ENCODE results near the gene OSBPL7. TPM values are rescaled to one million over a fixed set of nuclear protein-coding genes. Genes with fewer than 3 reads are reported as not detected.

OSBPL7 gene
- total and polyA plus RNA-seq, 2 of the 13 experiments (the other 11 are each of a cell fraction or from before 2014, with no cell fraction given): 4.7 to 6.6 TPM

DNA sequence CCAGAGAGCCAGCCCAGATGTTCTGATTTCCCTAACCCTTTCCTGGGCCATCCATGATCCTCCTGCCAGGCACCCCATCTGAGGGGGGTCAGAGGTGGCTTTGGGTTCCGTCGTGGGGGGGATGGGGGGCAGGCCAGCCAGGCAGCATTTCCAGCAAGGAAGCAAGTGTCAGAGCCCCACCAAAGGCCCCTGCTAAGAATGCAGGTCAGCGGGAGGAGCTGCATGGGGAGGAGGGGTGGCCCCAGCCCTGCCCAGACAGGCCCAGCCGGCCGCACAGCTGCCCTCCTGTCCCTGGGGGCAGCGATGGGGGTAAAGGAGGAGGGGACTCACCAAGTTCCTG is 21.8 kb upstream of the OSBPL7 start:
- Histone ChIP-seq H3K9ac (ENCODE audit: insufficient read depth, low read depth, low read length) (no peak overlapping the region), H3K36me3 (replicated peaks in 1 of 2; ENCODE audit: control insufficient read depth in 1 of 2, insufficient read depth in 2 of 2, low read length in 2 of 2) (no peaks in the 10 kb centered on the region; a peak in 2 of 5 replicates), H2AFZ (ENCODE audit: low read length) (no peak overlapping the region), H3K9me3 (ENCODE audit: low read length) (no peaks in the 10 kb centered on the region), H3K4me2 (ENCODE audit: low read depth, low read length) (peak overlapping the region; percentile 89), H3K4me3 (replicated peaks in 1 of 3; ENCODE audit: insufficient read depth in 1 of 3, low read depth in 2 of 3, low read length in 3 of 3) (peak overlapping the region in 1 of 3 experiments; percentile 13; a peak in 1 of 6 replicates), H4K20me1 (ENCODE audit: insufficient read depth, low read length) (no peaks in the 10 kb centered on the region), H3K27ac (ENCODE audit: extremely low read length, insufficient read depth, low read length) (no peak overlapping the region), H3K79me2 (ENCODE audit: insufficient read depth, low read length) (peaks cover 10% of the 10 kb centered on the region), H3K27me3 (ENCODE audit: control insufficient read depth in 1 of 2, insufficient read depth in 2 of 2, low read length in 2 of 2) (peaks cover 0 to 2% of the 10 kb centered on the region in 2 experiments; a peak in 1 of 5 replicates), H3K4me1 (ENCODE audit: insufficient read depth, low read length) (peaks cover 58% of the 10 kb centered on the region)
- no TSS peak for BruUV-seq (replicated peaks)
- DNase-seq (ENCODE audit: low spot score) (no peak), ATAC-seq (no peak), FAIRE-seq (no peak)
- intact Hi-C loops (cut with micrococcal nuclease; ENCODE audit: unreplicated experiment): loop anchor here (2.0 kb wide), 1 partner anchor 105 kb away; no protein-coding TSS in a partner anchor
- in situ Hi-C loops (cut with HindIII; ENCODE audit: extremely low pct_ligation_motif_present, low pct_unique_long_range_greater_than_20kb): loop anchor here (5.0 kb wide), 2 partner anchors 49 to 174 kb away; no protein-coding TSS in a partner anchor
- ChIA-PET CTCF (ENCODE audit: low intra/inter-chr PET ratio, low total read pairs) (interaction anchor here (0.7 to 5.6 kb wide), 3 partner anchors 46 to 175 kb away, joined by 3 to 162 read pairs (median 4); partner anchors contain the start of gene SP2), POLR2A (interaction anchor here (0.7 to 4.8 kb wide), 8 partner anchors 12 to 252 kb away, joined by 3 to 30 read pairs (median 6); partner anchors contain the start of genes LRRC46, MRPL10, PNPO and SP2)
- 0% methylated on average over 6 of the region's 6 CpGs for WGBS (ENCODE audit: low lambda C conversion rate)
- TF ChIP-seq TSC22D2 (CRISPR knock-in tag; IDR thresholded peaks at IDR 0.05; ENCODE audit: borderline replicate concordance): no peak
- TF ChIP-seq, protein P1, sequence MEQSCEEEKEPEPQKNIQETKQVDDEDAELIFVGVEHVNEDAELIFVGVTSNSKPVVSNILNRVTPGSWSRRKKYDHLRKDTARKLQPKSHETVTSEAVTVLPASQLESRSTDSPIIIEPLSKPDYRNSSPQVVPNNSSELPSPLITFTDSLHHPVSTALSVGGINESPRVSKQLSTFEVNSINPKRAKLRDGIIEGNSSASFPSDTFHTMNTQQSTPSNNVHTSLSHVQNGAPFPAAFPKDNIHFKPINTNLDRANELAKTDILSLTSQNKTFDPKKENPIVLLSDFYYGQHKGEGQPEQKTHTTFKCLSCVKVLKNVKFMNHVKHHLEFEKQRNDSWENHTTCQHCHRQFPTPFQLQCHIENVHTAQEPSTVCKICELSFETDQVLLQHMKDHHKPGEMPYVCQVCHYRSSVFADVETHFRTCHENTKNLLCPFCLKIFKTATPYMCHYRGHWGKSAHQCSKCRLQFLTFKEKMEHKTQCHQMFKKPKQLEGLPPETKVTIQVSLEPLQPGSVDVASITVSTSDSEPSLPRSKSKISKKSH (CRISPR knock-in tag; IDR thresholded peaks at IDR 0.05; ENCODE audit: borderline replicate concordance): peak; percentile 57; the same call in 1 of the 2 replicates
- no peak for TF ChIP-seq HDAC1 (CRISPR knock-in tag; IDR thresholded peaks at IDR 0.05)
- 0 out of 2 replicates have a peak, but pooled peaks have one; percentile 51 for TF ChIP-seq ZNF205 (CRISPR knock-in tag; IDR thresholded peaks at IDR 0.05)
- TF ChIP-seq IRX3 (CRISPR knock-in tag; IDR thresholded peaks at IDR 0.05; ENCODE audit: borderline replicate concordance, low read depth): no peak
- TF ChIP-seq ZNF12 (CRISPR knock-in tag; IDR thresholded peaks at IDR 0.05): no peak
- TF ChIP-seq ZNF292 (CRISPR knock-in tag; IDR thresholded peaks at IDR 0.05; ENCODE audit: borderline replicate concordance, low read depth): no peak
- TF ChIP-seq NFE2L2 (IDR thresholded peaks at IDR 0.05; ENCODE audit: low read length): no peak
- no peak for TF ChIP-seq KLF6 (CRISPR knock-in tag; IDR thresholded peaks at IDR 0.05)
- TF ChIP-seq FOXJ3 (CRISPR knock-in tag; IDR thresholded peaks at IDR 0.05; ENCODE audit: borderline replicate concordance): no peak
- peak; percentile 74; the same call in 1 of the 2 replicates for TF ChIP-seq ZNF263 (CRISPR knock-in tag; IDR thresholded peaks at IDR 0.05)
- TF ChIP-seq TP53 (CRISPR knock-in tag; conservative IDR thresholded peaks at IDR 0.05): no peak
- no peak for TF ChIP-seq CENPX (CRISPR knock-in tag; IDR thresholded peaks at IDR 0.05)
- no peak for TF ChIP-seq TBX2 (CRISPR knock-in tag; IDR thresholded peaks at IDR 0.05; ENCODE audit: borderline replicate concordance)
- no peak for TF ChIP-seq ZNF343 (CRISPR knock-in tag; IDR thresholded peaks at IDR 0.05)
- no peak for TF ChIP-seq ZNF296 (CRISPR knock-in tag; conservative IDR thresholded peaks at IDR 0.05)
- no peak for TF ChIP-seq MXI1 (IDR thresholded peaks at IDR 0.05; ENCODE audit: borderline replicate concordance, low read depth, low read length)
- TF ChIP-seq NCOA1 (CRISPR knock-in tag; IDR thresholded peaks at IDR 0.05): no peak
- TF ChIP-seq, protein P2, sequence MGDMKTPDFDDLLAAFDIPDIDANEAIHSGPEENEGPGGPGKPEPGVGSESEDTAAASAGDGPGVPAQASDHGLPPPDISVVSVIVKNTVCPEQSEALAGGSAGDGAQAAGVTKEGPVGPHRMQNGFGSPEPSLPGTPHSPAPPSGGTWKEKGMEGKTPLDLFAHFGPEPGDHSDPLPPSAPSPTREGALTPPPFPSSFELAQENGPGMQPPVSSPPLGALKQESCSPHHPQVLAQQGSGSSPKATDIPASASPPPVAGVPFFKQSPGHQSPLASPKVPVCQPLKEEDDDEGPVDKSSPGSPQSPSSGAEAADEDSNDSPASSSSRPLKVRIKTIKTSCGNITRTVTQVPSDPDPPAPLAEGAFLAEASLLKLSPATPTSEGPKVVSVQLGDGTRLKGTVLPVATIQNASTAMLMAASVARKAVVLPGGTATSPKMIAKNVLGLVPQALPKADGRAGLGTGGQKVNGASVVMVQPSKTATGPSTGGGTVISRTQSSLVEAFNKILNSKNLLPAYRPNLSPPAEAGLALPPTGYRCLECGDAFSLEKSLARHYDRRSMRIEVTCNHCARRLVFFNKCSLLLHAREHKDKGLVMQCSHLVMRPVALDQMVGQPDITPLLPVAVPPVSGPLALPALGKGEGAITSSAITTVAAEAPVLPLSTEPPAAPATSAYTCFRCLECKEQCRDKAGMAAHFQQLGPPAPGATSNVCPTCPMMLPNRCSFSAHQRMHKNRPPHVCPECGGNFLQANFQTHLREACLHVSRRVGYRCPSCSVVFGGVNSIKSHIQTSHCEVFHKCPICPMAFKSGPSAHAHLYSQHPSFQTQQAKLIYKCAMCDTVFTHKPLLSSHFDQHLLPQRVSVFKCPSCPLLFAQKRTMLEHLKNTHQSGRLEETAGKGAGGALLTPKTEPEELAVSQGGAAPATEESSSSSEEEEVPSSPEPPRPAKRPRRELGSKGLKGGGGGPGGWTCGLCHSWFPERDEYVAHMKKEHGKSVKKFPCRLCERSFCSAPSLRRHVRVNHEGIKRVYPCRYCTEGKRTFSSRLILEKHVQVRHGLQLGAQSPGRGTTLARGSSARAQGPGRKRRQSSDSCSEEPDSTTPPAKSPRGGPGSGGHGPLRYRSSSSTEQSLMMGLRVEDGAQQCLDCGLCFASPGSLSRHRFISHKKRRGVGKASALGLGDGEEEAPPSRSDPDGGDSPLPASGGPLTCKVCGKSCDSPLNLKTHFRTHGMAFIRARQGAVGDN (CRISPR knock-in tag; IDR thresholded peaks at IDR 0.05): peak; percentile 20; the same call in 1 of the 2 replicates
- no peak for TF ChIP-seq POGZ (CRISPR knock-in tag; IDR thresholded peaks at IDR 0.05)
- no peak for TF ChIP-seq GATAD2A (CRISPR knock-in tag; IDR thresholded peaks at IDR 0.05)
- no peak for TF ChIP-seq ZNF180 (CRISPR knock-in tag; IDR thresholded peaks at IDR 0.05; ENCODE audit: borderline replicate concordance, low read depth)

All from HepG2 (cell line).